ENCODE results near the gene IL27RA.

IL27RA gene

DNA sequence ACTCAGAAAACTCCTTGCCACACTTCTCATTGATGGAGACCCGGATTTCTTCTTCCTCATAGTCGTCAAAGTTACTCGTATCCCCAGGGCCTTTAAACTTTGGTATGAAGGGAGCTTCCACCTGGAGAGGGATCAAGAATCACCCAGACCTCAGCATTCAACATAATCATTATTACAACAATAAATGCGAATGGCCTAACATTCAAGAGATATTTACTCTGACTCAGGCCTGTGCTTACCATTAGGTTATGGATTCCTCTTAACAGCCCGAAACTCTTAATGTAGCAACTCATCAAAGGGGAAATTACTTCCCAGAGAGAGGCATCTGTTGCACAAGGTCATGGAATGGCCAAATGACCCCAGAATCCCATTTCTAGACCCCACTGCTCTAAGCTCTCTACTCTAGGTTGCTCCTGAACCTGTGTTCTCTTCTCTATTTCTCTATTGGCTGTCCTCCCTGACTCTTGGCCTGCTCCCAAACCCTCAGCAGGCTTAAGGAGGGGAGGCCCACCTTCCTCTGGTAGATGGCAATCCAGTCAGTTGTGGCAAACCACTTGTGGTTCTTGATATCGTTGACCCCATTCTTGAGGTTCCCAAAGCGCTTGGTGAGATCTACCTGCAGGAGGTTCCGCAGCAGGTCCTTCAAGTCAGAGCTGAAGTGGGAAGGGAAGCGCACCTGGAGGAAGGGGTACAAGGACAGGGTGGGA lies 61.7 kb downstream of the IL27RA start:
- no peak for TF ChIP-seq CTCF (IDR thresholded peaks at IDR 0.05; ENCODE audit: extremely low read depth, insufficient read depth, missing control alignments)
- in situ Hi-C loops (cut with MboI; ENCODE audit: low pct_unique_long_range_greater_than_20kb, low sequenced_read_pairs, unreplicated experiment): no loop called here
- DNase-seq (ENCODE audit: low spot score): no peak

DNA sequence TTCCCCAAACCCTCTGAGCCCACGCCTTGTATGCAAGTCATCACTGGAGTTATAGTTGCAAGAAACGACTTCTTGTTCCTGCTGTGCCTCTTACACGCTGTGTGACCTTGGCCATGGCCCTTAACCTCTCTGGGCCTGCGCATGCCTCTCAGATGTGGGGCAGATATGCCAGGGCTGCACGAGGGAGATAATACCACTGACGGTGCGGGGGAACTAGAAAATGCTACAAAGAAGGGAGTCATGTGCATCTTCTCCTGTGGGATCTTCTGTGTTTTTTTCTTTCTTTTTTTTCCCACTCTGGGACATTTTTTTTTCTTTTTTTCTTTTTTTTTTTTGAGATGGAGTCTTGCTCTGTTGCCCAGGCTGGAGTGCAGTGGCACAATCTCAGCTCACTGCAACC lies 63.3 kb downstream of the IL27RA start:
- no peak for DNase-seq (ENCODE audit: low spot score)
- in situ Hi-C loops (cut with MboI; ENCODE audit: low pct_unique_long_range_greater_than_20kb, low sequenced_read_pairs, unreplicated experiment): no loop called here
- TF ChIP-seq CTCF (IDR thresholded peaks at IDR 0.05; ENCODE audit: extremely low read depth, insufficient read depth, missing control alignments): no peak

DNA sequence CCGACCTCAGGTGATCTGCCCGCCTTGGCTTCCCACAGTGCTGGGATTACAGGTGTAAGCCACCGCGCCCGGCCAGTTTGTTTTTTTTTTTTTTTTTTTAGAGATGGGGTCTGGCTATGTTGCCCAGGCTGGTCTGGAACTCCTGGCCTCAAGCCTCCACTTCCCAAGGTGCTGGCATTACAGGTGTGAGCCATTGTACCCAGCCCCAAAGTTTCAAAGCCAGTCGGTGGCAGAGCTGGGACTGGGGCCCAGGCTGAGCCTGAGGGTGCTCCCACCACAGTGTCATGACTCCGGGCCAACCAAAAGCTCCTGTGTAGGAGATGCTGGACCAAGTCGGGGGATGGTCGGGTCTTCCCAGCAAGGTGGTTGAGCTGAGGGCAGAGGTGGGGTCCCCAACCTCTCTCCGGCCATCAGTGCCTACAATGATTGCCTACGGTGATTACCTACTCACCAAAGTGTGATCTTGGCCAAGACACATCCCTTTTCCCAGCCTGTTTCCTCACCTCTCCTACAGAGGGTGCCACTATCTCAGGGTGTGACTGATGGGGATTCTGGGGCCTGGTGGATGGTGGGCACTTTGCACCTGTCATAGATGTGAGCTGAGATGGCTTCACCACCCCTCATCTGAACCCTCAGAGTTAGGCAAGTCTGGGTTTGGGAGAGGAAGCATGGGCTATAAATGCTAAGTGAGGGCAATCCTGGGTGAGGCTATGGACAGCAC lies 64.9 kb downstream of the IL27RA start:
- in situ Hi-C loops (cut with MboI; ENCODE audit: low pct_unique_long_range_greater_than_20kb, low sequenced_read_pairs, unreplicated experiment): no loop called here
- TF ChIP-seq CTCF (IDR thresholded peaks at IDR 0.05; ENCODE audit: extremely low read depth, insufficient read depth, missing control alignments): peak; percentile 19
- no peak for DNase-seq (ENCODE audit: low spot score)

- peak; percentile 14 for TF ChIP-seq CTCF (IDR thresholded peaks at IDR 0.05; ENCODE audit: extremely low read depth, insufficient read depth, missing control alignments)
- no peak for DNase-seq (ENCODE audit: low spot score)
- in situ Hi-C loops (cut with MboI; ENCODE audit: low pct_unique_long_range_greater_than_20kb, low sequenced_read_pairs, unreplicated experiment): no loop called here
Measured at GRCh38 chr19:14097532-14098151, 66.1 kb downstream of the IL27RA start.

GRCh38 chr19:14101003-14101545 lies 69.5 kb downstream of the IL27RA start:
- TF ChIP-seq CTCF (IDR thresholded peaks at IDR 0.05; ENCODE audit: extremely low read depth, insufficient read depth, missing control alignments): no peak
- in situ Hi-C loops (cut with MboI; ENCODE audit: low pct_unique_long_range_greater_than_20kb, low sequenced_read_pairs, unreplicated experiment): no loop called here
- DNase-seq (ENCODE audit: low spot score): no peak

DNA sequence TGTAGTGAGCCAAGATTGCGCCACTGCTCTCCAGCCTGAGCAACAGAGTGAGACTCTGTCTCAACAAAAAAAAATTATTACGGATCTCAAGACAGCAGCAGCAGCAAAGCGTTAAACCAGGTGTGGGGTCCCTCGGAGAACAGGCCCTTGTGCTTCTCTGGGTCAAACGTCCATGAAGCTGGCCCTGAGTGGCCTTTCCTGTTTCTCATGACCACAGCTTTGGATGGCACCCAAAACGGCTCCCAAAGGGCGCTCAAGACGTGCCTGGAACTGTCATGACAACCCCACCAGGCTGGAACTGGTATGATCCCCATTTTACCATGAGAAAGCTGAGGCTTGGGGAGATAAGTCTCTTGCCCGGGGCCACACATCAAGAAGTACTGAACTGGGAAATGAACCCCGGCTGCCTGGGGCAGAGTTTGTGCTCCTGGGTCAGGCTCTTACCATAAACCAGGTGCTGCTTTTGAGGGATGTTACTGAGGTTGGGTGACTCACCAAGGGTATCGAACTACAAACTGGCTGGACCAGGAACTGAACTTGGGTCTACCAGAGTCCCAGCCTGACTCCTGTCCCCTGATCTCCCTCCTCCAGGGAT lies 70.6 kb downstream of the IL27RA start:
- in situ Hi-C loops (cut with MboI; ENCODE audit: low pct_unique_long_range_greater_than_20kb, low sequenced_read_pairs, unreplicated experiment): no loop called here
- DNase-seq (ENCODE audit: low spot score): no peak

More for the DNA sequence above, 70.6 kb downstream of the IL27RA start:
- TF ChIP-seq CTCF (IDR thresholded peaks at IDR 0.05; ENCODE audit: extremely low read depth, insufficient read depth, missing control alignments): no peak

Measured in GM13977 (cell line).